NCI-H2171 treated with DMSO at 0.1 percent for 48 hours (cell line): Measurements from ENCODE around the gene HSPA1B.
"Not testable (repeated sequence)": the region's sequence is repeated elsewhere in the genome, so short reads cannot be mapped to it uniquely, and the experiment has no call there.

ENCODE experiments used
- DNase-seq: peaks from one replicate; lab custom pipeline; 2025; lab: John Stamatoyannopoulos, UW

Gene HSPA1B

DNA sequence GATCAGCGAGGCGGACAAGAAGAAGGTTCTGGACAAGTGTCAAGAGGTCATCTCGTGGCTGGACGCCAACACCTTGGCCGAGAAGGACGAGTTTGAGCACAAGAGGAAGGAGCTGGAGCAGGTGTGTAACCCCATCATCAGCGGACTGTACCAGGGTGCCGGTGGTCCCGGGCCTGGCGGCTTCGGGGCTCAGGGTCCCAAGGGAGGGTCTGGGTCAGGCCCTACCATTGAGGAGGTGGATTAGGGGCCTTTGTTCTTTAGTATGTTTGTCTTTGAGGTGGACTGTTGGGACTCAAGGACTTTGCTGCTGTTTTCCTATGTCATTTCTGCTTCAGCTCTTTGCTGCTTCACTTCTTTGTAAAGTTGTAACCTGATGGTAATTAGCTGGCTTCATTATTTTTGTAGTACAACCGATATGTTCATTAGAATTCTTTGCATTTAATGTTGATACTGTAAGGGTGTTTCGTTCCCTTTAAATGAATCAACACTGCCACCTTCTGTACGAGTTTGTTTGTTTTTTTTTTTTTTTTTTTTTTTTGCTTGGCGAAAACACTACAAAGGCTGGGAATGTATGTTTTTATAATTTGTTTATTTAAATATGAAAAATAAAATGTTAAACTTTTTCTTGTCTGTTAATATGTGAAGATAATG, 2.2 kb downstream of the HSPA1B start:
- peak; percentile 80 for DNase-seq

GRCh38 chr6:31830886-31831335, 3.4 kb downstream of the HSPA1B start:
- DNase-seq = no peak

DNA sequence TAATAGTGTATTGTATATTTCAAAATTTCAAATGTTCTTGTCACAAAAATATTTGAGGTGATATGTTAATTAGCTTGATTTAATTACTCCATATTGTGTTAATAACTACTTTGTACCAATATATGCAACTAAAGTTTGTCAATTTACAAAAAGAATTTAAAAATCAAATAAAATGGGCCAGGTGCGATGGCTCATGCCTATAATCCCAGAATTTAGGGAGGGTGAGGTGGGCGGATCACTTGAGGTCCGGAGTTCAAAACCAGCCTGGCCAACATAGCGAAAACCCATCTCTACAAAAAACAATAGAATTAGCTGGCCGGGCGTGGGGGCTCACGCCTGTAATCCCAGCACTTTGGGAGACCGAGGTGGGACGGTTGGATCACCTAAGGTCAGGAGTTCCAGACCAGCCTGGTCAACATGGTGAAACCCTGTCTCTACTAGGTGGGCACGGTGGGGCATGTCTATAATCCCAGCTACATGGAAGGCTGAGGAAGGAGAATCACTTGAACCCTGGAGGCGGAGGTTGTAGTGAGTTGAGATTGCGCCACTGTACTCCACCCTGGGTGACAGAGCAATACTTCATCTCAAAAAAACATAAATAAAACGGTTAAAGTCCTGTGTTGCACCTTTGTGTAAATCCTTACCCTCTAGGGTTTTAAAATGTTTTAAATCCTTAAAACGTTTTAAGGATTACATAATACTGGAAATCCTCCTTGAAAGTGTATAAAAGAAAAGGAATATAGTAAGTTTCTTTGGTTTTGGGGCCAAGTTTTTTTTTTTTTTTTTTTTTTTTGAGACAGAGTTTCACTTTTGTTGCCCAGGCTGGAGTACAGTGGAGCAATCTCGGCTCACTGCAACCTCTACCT, 4.0 kb downstream of the HSPA1B start:
- DNase-seq = no peak

- DNase-seq = peak; percentile 92
Observed at GRCh38 chr6:31834367-31835250, 7.1 kb downstream of the HSPA1B start.

GRCh38 chr6:31836047-31836473, 8.5 kb downstream of the HSPA1B start:
- DNase-seq = no peak

DNA sequence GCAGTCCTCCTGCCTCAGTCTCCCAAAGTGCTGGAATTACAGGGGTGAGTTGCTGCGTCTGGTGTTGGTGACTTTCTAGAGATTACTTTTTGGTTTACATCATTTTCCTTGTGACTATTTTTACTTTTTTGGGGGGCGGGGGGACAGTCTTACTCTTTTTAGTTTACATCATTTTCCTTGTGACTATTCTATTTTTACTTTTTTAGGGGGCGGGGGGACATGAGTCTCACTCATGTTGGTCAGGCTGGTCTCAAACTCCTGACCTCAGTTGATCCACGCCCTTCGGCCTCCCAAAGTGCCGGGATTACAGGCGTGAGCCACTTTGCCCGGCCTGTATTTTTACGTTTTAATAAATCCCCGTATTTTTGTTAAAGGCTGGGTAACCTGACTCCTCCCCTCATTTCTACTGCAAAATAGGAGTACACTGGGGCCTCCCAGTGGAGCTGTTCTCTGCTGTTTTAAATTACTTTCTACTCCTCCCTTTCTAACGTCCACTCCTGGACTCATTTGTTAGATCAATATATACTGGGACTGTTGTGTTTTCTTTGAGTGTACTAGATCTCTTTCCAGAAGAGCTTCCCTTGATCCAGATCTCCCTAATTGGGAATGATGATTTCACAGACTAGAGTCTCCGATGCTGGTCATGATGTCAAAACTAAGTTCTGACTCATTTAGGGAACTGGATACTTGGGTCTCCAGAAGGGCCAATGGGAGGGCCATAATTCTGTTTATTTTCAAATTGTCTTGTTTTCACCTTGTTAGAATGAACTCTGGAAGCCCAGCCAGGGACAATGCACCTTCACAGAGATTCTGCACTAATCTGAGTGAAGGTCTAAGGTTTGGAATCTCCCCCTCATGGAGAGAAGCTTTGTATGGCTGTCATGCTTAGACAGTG, 9.2 kb downstream of the HSPA1B start:
- DNase-seq = no peak

GRCh38 chr6:31837369-31838113, 10.0 kb downstream of the HSPA1B start:
- no peak for DNase-seq

DNA sequence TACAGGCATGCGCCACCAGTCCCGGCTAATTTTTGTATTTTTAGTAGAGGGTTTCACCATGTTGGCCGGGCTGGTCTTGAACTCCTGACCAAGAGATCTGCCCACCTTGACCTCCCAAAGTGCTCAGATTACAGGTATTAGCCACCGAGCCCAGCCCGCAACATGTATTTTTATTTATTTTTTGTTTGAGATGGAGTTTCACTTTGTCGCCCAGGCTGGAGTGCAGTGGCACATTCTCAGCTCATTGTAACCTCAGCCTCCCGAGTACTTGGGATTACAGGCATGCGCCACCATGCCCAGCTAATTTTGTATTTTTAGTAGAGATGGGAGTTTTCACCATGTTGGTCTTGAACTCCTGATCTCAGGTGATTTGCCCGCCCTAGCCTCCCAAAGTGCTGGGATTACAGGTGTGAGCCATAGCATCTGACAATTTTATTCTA, 10.6 kb downstream of the HSPA1B start:
- not testable (repeated sequence) for DNase-seq

DNA sequence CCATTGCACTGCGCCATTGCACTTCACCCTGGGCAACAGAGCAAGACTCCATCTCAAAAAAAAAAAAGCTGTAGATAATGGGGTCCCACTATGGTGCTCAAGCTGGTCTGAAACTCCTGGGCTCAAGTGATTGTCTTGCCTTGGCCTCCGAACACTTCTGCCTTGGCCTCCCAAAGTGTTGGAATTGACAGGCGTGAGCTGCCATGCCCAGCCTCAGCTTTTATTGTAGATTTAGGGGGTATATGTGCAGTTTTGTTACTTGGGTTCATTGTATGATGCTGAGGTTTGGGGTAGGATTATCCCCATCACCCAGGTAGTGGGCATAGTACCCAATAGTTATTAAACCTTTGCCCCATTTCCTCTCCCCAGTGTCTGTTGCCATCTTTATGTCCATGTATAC, 11.4 kb downstream of the HSPA1B start:
- DNase-seq = no peak

GRCh38 chr6:31839779-31840126, 12.2 kb downstream of the HSPA1B start:
- not testable (repeated sequence) for DNase-seq

GRCh38 chr6:31842053-31842452, 14.5 kb downstream of the HSPA1B start:
- DNase-seq = no peak

DNA sequence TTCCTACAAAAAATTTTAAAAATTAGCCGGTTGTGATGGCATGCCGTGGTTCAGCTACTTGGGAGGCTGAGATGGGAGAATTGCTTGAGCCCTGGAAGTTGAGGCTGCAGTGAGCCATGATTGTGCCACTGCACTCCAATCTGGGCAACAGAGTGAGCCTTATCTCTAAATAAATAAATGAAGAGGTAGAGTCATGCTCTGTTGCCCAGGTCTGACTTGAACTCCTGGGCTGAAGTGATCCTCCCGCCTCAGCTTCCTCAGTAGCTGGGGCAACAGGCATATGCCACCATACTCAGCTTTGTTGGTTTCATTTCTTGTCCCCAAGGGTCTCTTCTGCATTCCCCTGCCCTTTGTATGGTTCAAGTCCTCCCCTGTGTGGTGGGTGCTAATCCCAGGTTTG, 17.0 kb downstream of the HSPA1B start:
- DNase-seq = no peak

- DNase-seq = no peak
Observed at GRCh38 chr6:31847276-31847978, 19.9 kb downstream of the HSPA1B start.

DNA sequence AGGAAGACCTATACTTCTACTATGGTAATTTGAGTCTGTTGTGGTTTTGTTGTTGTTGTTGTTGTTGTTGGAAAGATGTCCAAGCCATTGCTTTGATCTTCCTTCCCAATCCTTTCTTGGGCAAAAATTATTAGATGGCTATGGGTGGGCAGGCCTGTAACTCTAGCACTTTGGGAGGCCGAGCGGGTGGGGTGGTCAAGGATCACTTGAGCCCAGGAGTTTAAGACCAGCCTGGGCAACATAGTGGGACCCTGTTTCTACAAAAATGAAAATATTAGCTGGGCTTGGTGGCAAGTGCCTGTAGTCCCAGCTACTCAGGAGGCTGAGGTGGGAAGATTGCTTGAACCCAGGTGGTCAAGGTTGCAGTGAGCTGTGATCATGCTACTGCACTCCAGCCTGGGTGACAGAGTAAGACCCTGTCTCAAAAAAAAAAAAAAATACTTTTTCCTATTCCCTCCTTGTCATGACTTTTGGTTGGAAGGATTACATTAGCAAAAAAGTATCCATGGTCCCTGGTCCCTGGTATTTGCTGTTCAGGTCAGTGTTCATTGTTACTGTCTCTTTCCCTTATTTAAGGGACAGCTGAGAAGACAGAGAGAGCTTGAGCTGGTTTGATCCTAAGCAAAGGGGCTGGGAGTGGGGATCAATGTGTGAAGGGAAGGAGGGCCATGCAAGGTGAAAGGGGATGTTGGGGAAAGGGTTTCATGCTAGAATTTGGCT, 23.4 kb downstream of the HSPA1B start:
- DNase-seq = no peak

- no peak for DNase-seq
Observed at GRCh38 chr6:31851485-31851832, 23.9 kb downstream of the HSPA1B start.

DNA sequence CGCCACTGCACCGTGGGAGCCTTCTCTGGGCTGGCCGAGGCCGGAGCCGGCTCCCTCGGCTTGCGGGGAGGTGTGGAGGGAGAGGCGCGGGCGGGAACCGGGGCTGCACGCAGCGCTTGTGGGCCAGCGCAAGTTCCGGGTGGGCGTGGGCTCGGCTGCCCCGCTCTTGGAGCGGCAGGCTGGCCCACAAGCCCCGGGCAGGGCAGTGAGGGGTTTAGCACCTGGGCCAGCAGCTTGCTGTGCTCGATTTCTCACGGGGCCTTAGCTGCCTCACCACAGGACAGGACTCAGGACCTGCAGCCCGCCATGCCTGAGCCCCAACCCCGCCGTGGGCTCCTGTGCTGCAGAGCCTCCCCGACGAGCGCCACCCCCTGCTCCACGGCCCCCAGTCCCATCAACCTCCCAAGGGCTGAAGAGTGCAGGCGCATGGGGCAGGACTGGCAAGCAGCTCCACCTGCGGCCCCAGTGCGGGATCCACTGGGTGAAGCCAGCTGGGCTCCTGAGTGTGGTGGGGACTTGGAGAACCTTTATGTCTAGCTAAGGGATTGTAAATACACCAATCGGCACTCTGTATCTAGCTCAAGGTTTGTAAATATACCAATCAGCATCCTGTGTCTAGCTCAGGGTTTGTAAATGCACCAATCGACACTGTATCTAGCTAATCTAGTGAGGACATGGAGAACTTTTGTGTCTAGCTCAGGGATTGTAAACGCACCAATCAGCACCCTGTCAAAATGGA, 24.6 kb downstream of the HSPA1B start:
- DNase-seq = not testable (repeated sequence)

DNA sequence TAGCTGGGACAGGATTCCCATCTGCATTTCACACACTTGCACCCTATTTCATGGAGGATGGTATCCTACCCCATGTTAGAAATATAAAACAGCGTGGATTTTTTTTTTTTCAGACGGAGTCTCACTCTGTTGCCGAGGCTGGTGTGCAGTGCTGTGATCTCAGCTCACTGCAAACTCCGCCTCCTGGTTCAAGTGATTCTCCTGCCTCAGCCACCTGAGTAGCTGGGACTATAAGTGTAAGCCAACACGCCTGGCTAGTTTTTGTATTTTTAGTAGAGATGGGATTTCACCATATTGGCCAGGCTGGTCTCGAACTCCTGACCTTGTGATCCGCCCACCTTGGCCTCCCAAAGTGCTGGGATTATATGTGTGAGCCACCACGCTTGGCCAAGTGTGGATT, 30.2 kb downstream of the HSPA1B start:
- DNase-seq = not testable (repeated sequence)

GRCh38 chr6:31858707-31859106, 31.2 kb downstream of the HSPA1B start:
- DNase-seq = no peak

DNA sequence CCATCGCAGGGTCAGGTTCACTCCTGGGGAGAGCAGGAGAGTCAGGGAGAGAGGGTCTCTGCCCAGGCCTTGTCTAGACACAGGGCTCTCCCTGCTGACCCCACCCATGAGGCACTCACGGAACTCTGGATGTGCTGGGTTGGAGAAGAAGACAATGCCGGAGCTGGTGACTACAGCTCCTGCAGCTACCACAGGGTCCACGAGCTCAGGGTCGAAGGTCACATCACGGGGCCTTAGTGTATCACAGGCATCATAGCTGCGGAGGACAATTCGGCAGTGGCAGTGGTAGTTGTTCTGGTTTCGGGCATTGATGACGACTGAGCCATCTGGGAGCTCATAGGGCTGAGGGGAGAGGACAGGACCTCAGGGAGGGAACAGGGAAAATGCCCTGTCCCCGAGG, 32.4 kb downstream of the HSPA1B start:
- no peak for DNase-seq
